Lower leg skin (tissue), 4 donors: ENCODE results near the gene KRTAP5-6. TPM values are rescaled to one million over a fixed set of nuclear protein-coding genes. Genes with fewer than 3 reads are reported as not detected.
"Not testable (repeated sequence)": the region's sequence is repeated elsewhere in the genome, so short reads cannot be mapped to it uniquely, and the experiment has no call there.

Source experiments
- DNase-seq, 2 donors: peaks; one replicate each; pipeline ENCODE4 v3.0.0-alpha.2; 2019; ENCODE audit warnings: low spot score in 2 of 2
- H3K4me3 ChIP-seq: fragments of 200-600 bp; sonication (generic); 2 replicates; pipeline ENCODE4 v1.5.1; 2017; ENCODE audit warnings: mild to moderate bottlenecking, low read depth; ENCODE audit not compliant: poor library complexity, severe bottlenecking
- POLR2A ChIP-seq, 2 donors: fragments of 450-650 bp; IDR thresholded peaks; one replicate each; pipeline ENCODE4 v1.6.1; 2016 to 2017; ENCODE audit warnings: antibody characterized with exemption in 2 of 2, mild to moderate bottlenecking in 1 of 2, moderate library complexity in 1 of 2
- WGBS, 2 donors: methylation state at CpG; one replicate each; pipeline ENCODE4 v1.1.5; 2018; 5-methylcytosine and 5-hydroxymethylcytosine counted together
- intact Hi-C: fragments of 100-400 bp; cut with DNase I; formaldehyde crosslinking; loops from one replicate; pipeline ENCODE4 v1.15.0; 2023; ENCODE audit warnings: low total_unique reads
- total RNA-seq, 4 donors: library from RNA; depleted of rRNA; stranded (reverse); fragments of >200 nt; gene quantifications; one replicate each; pipeline ENCODE4 v1.1.0, GENCODE V29; 2016
- TF ChIP-seq, protein P1 (sequence below), 3 donors: fragments of 450-650 bp; IDR thresholded peaks; one replicate each; pipeline ENCODE4 v1.5.1; 2016; ENCODE audit warnings: antibody characterized with exemption in 3 of 3, mild to moderate bottlenecking in 3 of 3, moderate library complexity in 2 of 3

Gene KRTAP5-6
- total RNA-seq, 4 donors from 2014 or later: 6.7 TPM; not detected in 3

GRCh38 chr11:1689250-1690166 is 7.5 kb upstream of the KRTAP5-6 start:
- not testable (repeated sequence) for H3K4me3 ChIP-seq
- DNase-seq: peak in 1 of 2 donors; percentile 79
- 77 to 80% methylated on average over 18 to 23 of the region's 32 CpGs for WGBS, 2 donors
- TF ChIP-seq, protein P1, sequence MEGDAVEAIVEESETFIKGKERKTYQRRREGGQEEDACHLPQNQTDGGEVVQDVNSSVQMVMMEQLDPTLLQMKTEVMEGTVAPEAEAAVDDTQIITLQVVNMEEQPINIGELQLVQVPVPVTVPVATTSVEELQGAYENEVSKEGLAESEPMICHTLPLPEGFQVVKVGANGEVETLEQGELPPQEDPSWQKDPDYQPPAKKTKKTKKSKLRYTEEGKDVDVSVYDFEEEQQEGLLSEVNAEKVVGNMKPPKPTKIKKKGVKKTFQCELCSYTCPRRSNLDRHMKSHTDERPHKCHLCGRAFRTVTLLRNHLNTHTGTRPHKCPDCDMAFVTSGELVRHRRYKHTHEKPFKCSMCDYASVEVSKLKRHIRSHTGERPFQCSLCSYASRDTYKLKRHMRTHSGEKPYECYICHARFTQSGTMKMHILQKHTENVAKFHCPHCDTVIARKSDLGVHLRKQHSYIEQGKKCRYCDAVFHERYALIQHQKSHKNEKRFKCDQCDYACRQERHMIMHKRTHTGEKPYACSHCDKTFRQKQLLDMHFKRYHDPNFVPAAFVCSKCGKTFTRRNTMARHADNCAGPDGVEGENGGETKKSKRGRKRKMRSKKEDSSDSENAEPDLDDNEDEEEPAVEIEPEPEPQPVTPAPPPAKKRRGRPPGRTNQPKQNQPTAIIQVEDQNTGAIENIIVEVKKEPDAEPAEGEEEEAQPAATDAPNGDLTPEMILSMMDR (IDR thresholded peaks at IDR 0.05): peak in 1 of 3 donors; percentile 63
- intact Hi-C loops: loop anchor here (5.0 to 10.0 kb wide), 3 partner anchors 143 to 465 kb away; partner anchors contain the start of gene SYT8

DNA sequence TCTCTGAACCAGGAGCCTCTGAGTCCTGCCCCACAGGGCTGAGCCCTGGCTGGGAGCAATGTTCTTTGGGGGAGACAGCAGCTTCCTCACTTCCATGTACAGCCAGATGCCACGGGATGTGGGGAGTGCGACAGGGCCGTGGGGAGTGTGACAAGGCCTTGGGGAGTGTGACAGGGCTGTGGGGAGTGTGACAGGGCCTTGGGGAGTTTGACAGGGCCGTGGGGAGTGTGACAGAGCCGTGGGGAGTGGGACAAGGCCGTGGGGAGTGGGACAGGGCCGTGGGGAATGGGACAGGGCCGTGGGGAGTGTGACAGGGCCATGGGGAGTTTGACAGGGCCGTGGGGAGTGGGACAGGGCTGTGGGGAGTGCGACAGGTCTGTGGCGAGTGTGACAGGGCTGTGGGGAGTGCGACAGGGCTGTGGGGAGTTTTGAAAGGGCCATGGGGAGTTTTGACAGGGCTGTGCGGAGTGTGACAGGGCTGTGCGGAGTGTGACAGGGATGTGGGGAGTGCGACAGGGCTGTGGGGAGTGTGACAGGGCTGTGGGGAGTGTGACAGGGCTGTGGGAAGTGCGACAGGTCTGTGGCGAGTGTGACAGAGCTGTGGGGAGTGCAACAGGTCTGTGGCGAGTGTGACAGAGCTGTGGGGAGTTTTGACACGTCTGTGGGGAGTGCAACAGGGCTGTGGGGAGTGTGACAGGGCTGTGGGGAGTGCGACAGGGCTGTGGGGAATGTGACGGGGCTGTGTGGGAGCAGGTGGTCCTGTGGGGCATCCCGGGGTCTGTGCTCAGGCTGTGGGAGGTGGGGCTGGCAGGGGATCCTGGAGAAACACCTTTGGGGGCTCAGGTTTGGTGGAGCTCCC is 6.6 kb upstream of the KRTAP5-6 start:
- TF ChIP-seq POLR2A (IDR thresholded peaks at IDR 0.05): no peak
- TF ChIP-seq, protein P1 (IDR thresholded peaks at IDR 0.05): no peak
- WGBS, 2 donors: 73 to 81% methylated on average over 21 to 22 of the region's 22 CpGs
- peak in 1 of 2 donors; percentile 50 for DNase-seq
- intact Hi-C loops: loop anchor here (5.0 to 10.0 kb wide), 3 partner anchors 142 to 464 kb away; partner anchors contain the start of gene SYT8
- no peak overlapping the region for H3K4me3 ChIP-seq

- no peak overlapping the region for H3K4me3 ChIP-seq
- intact Hi-C loops: loop anchor here (5.0 to 10.0 kb wide), 3 partner anchors 141 to 464 kb away; partner anchors contain the start of gene SYT8
- peak in 1 of 2 donors; percentile 57 for DNase-seq
- no peak for TF ChIP-seq POLR2A (IDR thresholded peaks at IDR 0.05)
- TF ChIP-seq, protein P1 (IDR thresholded peaks at IDR 0.05): no peak
- 77 to 78% methylated on average over 16 of the region's 16 CpGs for WGBS, 2 donors
Observed at GRCh38 chr11:1691026-1691877, 5.7 kb upstream of the KRTAP5-6 start.

DNA sequence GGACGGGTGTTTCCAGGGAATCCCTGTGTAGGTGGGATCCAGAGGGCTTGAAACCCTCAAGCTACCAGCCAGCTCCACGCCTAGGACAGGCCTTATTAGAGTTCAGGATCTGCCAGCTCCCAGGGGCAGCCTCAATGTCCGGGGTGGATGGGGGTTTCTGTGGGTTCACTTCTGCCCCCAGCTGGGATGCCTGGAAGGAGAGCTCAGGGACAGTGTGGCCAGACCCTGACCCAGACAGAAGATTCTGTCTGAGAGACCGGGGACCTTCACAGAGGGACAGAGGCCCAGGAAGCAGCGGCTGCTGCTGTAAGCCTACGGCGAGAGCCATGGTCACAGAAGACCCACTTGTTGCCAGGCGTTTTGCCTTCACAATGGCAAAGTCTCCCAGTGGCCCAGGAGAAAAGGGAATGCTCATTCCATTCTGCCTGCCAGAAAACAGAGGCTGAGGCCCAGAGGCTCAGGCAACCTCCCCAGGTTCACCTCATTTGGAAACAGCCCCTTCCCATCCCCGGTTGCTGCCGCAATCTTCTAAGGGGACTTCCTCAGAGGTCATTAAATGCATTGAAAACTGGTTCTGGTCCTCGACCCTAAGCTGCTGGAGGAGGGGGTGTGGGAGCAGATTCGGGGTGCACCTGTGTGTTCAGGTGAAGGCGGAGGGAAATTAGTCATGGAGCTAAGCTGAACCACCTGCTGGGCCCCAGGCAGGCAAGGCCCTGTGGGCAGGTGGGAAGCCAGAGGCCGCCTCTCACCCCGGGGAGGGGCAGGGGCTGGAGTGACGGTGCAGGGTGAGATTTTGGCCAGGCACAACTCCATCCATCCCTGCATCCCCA is 4.9 kb upstream of the KRTAP5-6 start:
- 78 to 82% methylated on average over 14 to 15 of the region's 16 CpGs for WGBS, 2 donors
- DNase-seq: no peak
- TF ChIP-seq POLR2A (IDR thresholded peaks at IDR 0.05): no peak
- TF ChIP-seq, protein P1 (IDR thresholded peaks at IDR 0.05): no peak
- H3K4me3 ChIP-seq: no peak overlapping the region
- intact Hi-C loops: loop anchor here (5.0 to 10.0 kb wide), 3 partner anchors 140 to 463 kb away; partner anchors contain the start of gene SYT8
